NCI-H510A treated with DMSO at 0.1 percent for 48 hours (cell line): ENCODE results near the gene KCNG2.
"Not testable (repeated sequence)": the region's sequence is repeated elsewhere in the genome, so short reads cannot be mapped to it uniquely, and the experiment has no call there.

Source experiments
- DNase-seq: peaks from one replicate; lab custom pipeline; 2025; lab: John Stamatoyannopoulos, UW

The KCNG2 gene

GRCh38 chr18:79853303-79853992, 55.7 kb downstream of the KCNG2 start:
- DNase-seq = no peak

GRCh38 chr18:79853993-79854364, 56.2 kb downstream of the KCNG2 start:
- no peak for DNase-seq

- DNase-seq = no peak
Observed at GRCh38 chr18:79855147-79855933, 57.6 kb downstream of the KCNG2 start.

- no peak for DNase-seq
Observed at GRCh38 chr18:79856119-79857007, 58.6 kb downstream of the KCNG2 start.

- no peak for DNase-seq
Observed at GRCh38 chr18:79857082-79857671, 59.4 kb downstream of the KCNG2 start.

- DNase-seq = no peak
Observed at GRCh38 chr18:79859314-79859713, 61.6 kb downstream of the KCNG2 start.

- DNase-seq = no peak
Observed at GRCh38 chr18:79861687-79862086, 63.9 kb downstream of the KCNG2 start.

- DNase-seq = no peak
Observed at GRCh38 chr18:79862562-79862961, 64.8 kb downstream of the KCNG2 start.

GRCh38 chr18:79863161-79864005, 65.6 kb downstream of the KCNG2 start:
- no peak for DNase-seq

GRCh38 chr18:79864006-79864725, 66.4 kb downstream of the KCNG2 start:
- no peak for DNase-seq

GRCh38 chr18:79864955-79865354, 67.2 kb downstream of the KCNG2 start:
- DNase-seq = not testable (repeated sequence)

- not testable (repeated sequence) for DNase-seq
Observed at GRCh38 chr18:79865951-79866350, 68.2 kb downstream of the KCNG2 start.

- DNase-seq = no peak
Observed at GRCh38 chr18:79866889-79867574, 69.3 kb downstream of the KCNG2 start.

- no peak for DNase-seq
Observed at GRCh38 chr18:79867666-79868065, 69.9 kb downstream of the KCNG2 start.

- DNase-seq = no peak
Observed at GRCh38 chr18:79868168-79868784, 70.5 kb downstream of the KCNG2 start.

- no peak for DNase-seq
Observed at GRCh38 chr18:79868811-79869541, 71.2 kb downstream of the KCNG2 start.

GRCh38 chr18:79869591-79870300, 72.0 kb downstream of the KCNG2 start:
- DNase-seq = no peak
